Trophoblast cell (in vitro differentiated cells and primary cell): ENCODE measurements around the gene GNAI3.
A peak's percentile ranks its signal among the peaks of the same experiment; 100 is the strongest.

ENCODE experiments used
- DNase-seq, 2 donors: peaks; one replicate each; pipeline ENCODE4 v3.0.0-alpha.2; 2016
- H2AFZ ChIP-seq: 2 replicates; pipeline ENCODE4 v1.6.1; 2013; ENCODE audit warnings: low read length, moderate library complexity, mild to moderate bottlenecking; ENCODE audit not compliant: insufficient read depth, poor library complexity
- H2AK5ac ChIP-seq: 2 replicates; pipeline ENCODE4 v1.6.1; 2013; ENCODE audit warnings: mild to moderate bottlenecking, low read length
- H2BK120ac ChIP-seq: 2 replicates; pipeline ENCODE4 v1.6.1; 2013; ENCODE audit warnings: low read length, mild to moderate bottlenecking, moderate library complexity; ENCODE audit not compliant: insufficient read depth, poor library complexity
- H2BK12ac ChIP-seq: 2 replicates; pipeline ENCODE4 v1.6.1; 2013; ENCODE audit warnings: mild to moderate bottlenecking, low read length, moderate library complexity
- H2BK5ac ChIP-seq: 2 replicates; pipeline ENCODE4 v1.6.1; 2013; ENCODE audit warnings: low read length, low read depth, moderate library complexity, mild to moderate bottlenecking; ENCODE audit not compliant: poor library complexity
- H3K14ac ChIP-seq: 2 replicates; pipeline ENCODE4 v1.6.1; 2013; ENCODE audit warnings: mild to moderate bottlenecking, low read length
- H3K18ac ChIP-seq: 2 replicates; pipeline ENCODE4 v1.6.1; 2013; ENCODE audit warnings: mild to moderate bottlenecking, low read length
- H3K23ac ChIP-seq: 2 replicates; pipeline ENCODE4 v1.6.1; 2013; ENCODE audit warnings: low read length
- H3K27ac ChIP-seq: 2 replicates; pipeline ENCODE4 v1.5.1; 2013; ENCODE audit warnings: low read depth, mild to moderate bottlenecking, inconsistent platforms, low read length, moderate library complexity
- H3K27me3 ChIP-seq: 2 replicates; pipeline ENCODE4 v1.6.1; 2013; ENCODE audit warnings: inconsistent platforms, mild to moderate bottlenecking, low read length, moderate library complexity; ENCODE audit not compliant: insufficient read depth
- H3K36me3 ChIP-seq, 2 experiments: 1 replicate in 1 of 2; 2 replicates in 1 of 2; pipeline ENCODE4 v1.6.1; 2013; ENCODE audit warnings: low read length in 2 of 2, mild to moderate bottlenecking in 2 of 2, moderate library complexity in 1 of 2; ENCODE audit not compliant: insufficient read depth in 2 of 2, control insufficient read depth in 1 of 2
- H3K4ac ChIP-seq: 2 replicates; pipeline ENCODE4 v1.6.1; 2013; ENCODE audit warnings: low read depth, mild to moderate bottlenecking, low read length, moderate library complexity
- H3K4me1 ChIP-seq, 2 experiments: 1 replicate in 1 of 2; 2 replicates in 1 of 2; pipeline ENCODE4 v1.6.1; 2013; ENCODE audit warnings: low read length in 2 of 2, mild to moderate bottlenecking in 2 of 2, moderate library complexity in 1 of 2; ENCODE audit not compliant: insufficient read depth in 2 of 2, control insufficient read depth in 1 of 2
- H3K4me2 ChIP-seq: 2 replicates; pipeline ENCODE4 v1.6.1; 2013; ENCODE audit warnings: inconsistent platforms, mild to moderate bottlenecking, low read length, moderate library complexity
- H3K4me3 ChIP-seq: 2 replicates; pipeline ENCODE4 v1.5.1; 2013; ENCODE audit warnings: mild to moderate bottlenecking, low read depth, low read length, inconsistent platforms
- H3K79me1 ChIP-seq: one replicate; pipeline ENCODE4 v1.6.1; 2013; ENCODE audit warnings: low read length
- H3K79me2 ChIP-seq: 2 replicates; pipeline ENCODE4 v1.6.1; 2013; ENCODE audit warnings: low read length, mild to moderate bottlenecking; ENCODE audit not compliant: control insufficient read depth, insufficient read depth, poor library complexity
- H3K9ac ChIP-seq: 2 replicates; pipeline ENCODE4 v1.6.1; 2013; ENCODE audit warnings: mild to moderate bottlenecking, low read length
- H3K9me3 ChIP-seq: 2 replicates; pipeline ENCODE4 v1.6.1; 2013; ENCODE audit warnings: low read depth, mild to moderate bottlenecking, control low read depth, inconsistent platforms, low read length; ENCODE audit not compliant: insufficient read depth
- H4K12ac ChIP-seq: 2 replicates; pipeline ENCODE4 v1.6.1; 2013; ENCODE audit warnings: low read depth, mild to moderate bottlenecking, low read length, moderate library complexity
- H4K8ac ChIP-seq: 2 replicates; pipeline ENCODE4 v1.6.1; 2013; ENCODE audit warnings: low read depth, mild to moderate bottlenecking, low read length, moderate library complexity
- H4K91ac ChIP-seq: one replicate; pipeline ENCODE4 v1.6.1; 2013; ENCODE audit warnings: low read depth, mild to moderate bottlenecking, low read length, moderate library complexity
- WGBS: extraction: QIAGEN DNeasy Blood & Tissue Kit; methylation state at CpG from one replicate; pipeline ENCODE4 v1.1.7; 2013; ENCODE audit warnings: missing lambda C conversion rate; ENCODE audit not compliant: insufficient read length, insufficient coverage; ENCODE audit errors: extremely low coverage; 5-methylcytosine and 5-hydroxymethylcytosine counted together

GNAI3 gene

GRCh38 chr1:109613361-109614147, 65.1 kb downstream of the GNAI3 start:
- DNase-seq = no peak
- Histone ChIP-seq H3K27ac (no peak overlapping the region), H3K79me1 (peaks cover 6% of the 10 kb centered on the region), H2BK120ac (no peak overlapping the region), H3K4me1 (peaks cover 20 to 21% of the 10 kb centered on the region in 2 experiments), H2BK5ac (no peak overlapping the region), H3K9me3 (no peaks in the 10 kb centered on the region), H2AFZ (no peak overlapping the region), H3K4ac (no peak overlapping the region), H3K14ac (no peak overlapping the region), H3K23ac (no peak overlapping the region), H3K36me3 (no peaks in the 10 kb centered on the region), H2AK5ac (no peak overlapping the region), H4K8ac (no peak overlapping the region), H3K9ac (no peak overlapping the region), H3K4me3 (no peak overlapping the region), H3K27me3 (no peaks in the 10 kb centered on the region), H4K12ac (no peak overlapping the region), H3K18ac (no peak overlapping the region), H3K79me2 (no peaks in the 10 kb centered on the region), H4K91ac (no peak overlapping the region), H2BK12ac (no peak overlapping the region), H3K4me2 (no peak overlapping the region)
- WGBS = no CpG with 5 or more reads among the region's 7 CpGs

- H3K27ac ChIP-seq = no peak overlapping the region
- no peak overlapping the region for H3K14ac ChIP-seq
- no peaks in the 10 kb centered on the region for H3K9me3 ChIP-seq
- no CpG with 5 or more reads among the region's 3 CpGs for WGBS
- no peak overlapping the region for H2BK12ac ChIP-seq
- H3K79me2 ChIP-seq = peaks cover 7% of the 10 kb centered on the region
- no peak overlapping the region for H4K8ac ChIP-seq
- peaks cover 18% of the 10 kb centered on the region for H3K79me1 ChIP-seq
- no peak overlapping the region for H4K91ac ChIP-seq
- no peaks in the 10 kb centered on the region for H3K27me3 ChIP-seq
- H3K36me3 ChIP-seq = no peaks in the 10 kb centered on the region
- no peak overlapping the region for H3K23ac ChIP-seq
- no peak overlapping the region for H3K9ac ChIP-seq
- no peak overlapping the region for H3K4me3 ChIP-seq
- no peak overlapping the region for H4K12ac ChIP-seq
- peak; percentile 23 to 33 for DNase-seq
- H2AK5ac ChIP-seq = no peak overlapping the region
- no peak overlapping the region for H2BK5ac ChIP-seq
- no peak overlapping the region for H3K4ac ChIP-seq
- H2AFZ ChIP-seq = no peak overlapping the region
- no peak overlapping the region for H3K18ac ChIP-seq
- H3K4me2 ChIP-seq = no peak overlapping the region
- no peak overlapping the region for H2BK120ac ChIP-seq
- peaks cover 12 to 15% of the 10 kb centered on the region in 2 experiments for H3K4me1 ChIP-seq
These were observed 67.5 kb downstream of the GNAI3 start for GRCh38 chr1:109615879-109616278.

- H4K91ac ChIP-seq = no peak overlapping the region
- peaks cover 9% of the 10 kb centered on the region for H3K79me2 ChIP-seq
- H3K14ac ChIP-seq = no peak overlapping the region
- H3K4ac ChIP-seq = no peak overlapping the region
- no peak overlapping the region for H4K12ac ChIP-seq
- H2AFZ ChIP-seq = no peak overlapping the region
- no CpG with 5 or more reads among the region's 3 CpGs for WGBS
- H3K36me3 ChIP-seq = no peaks in the 10 kb centered on the region
- no peak overlapping the region for H2BK120ac ChIP-seq
- H3K4me3 ChIP-seq = no peak overlapping the region
- no peaks in the 10 kb centered on the region for H3K27me3 ChIP-seq
- H3K79me1 ChIP-seq = peaks cover 18% of the 10 kb centered on the region
- no peak overlapping the region for H2BK5ac ChIP-seq
- DNase-seq = no peak
- H3K27ac ChIP-seq = no peak overlapping the region
- peaks cover 9 to 12% of the 10 kb centered on the region in 2 experiments for H3K4me1 ChIP-seq
- H3K4me2 ChIP-seq = no peak overlapping the region
- no peak overlapping the region for H3K9ac ChIP-seq
- H3K9me3 ChIP-seq = no peaks in the 10 kb centered on the region
- H4K8ac ChIP-seq = no peak overlapping the region
- H3K23ac ChIP-seq = no peak overlapping the region
- H2BK12ac ChIP-seq = no peak overlapping the region
- H2AK5ac ChIP-seq = no peak overlapping the region
- no peak overlapping the region for H3K18ac ChIP-seq
These were observed 68.0 kb downstream of the GNAI3 start for GRCh38 chr1:109616391-109616790.

- H3K9me3 ChIP-seq = no peaks in the 10 kb centered on the region
- H3K27me3 ChIP-seq = no peaks in the 10 kb centered on the region
- no peak overlapping the region for H3K4me3 ChIP-seq
- no peak overlapping the region for H3K9ac ChIP-seq
- no peak overlapping the region for H4K12ac ChIP-seq
- H2AFZ ChIP-seq = no peak overlapping the region
- DNase-seq = peak; percentile 41 to 81
- peaks cover 9 to 13% of the 10 kb centered on the region in 2 experiments for H3K4me1 ChIP-seq
- no peak overlapping the region for H2BK5ac ChIP-seq
- H4K8ac ChIP-seq = no peak overlapping the region
- no peak overlapping the region for H3K18ac ChIP-seq
- H3K79me2 ChIP-seq = peaks cover 9% of the 10 kb centered on the region
- no peak overlapping the region for H3K14ac ChIP-seq
- no peak overlapping the region for H4K91ac ChIP-seq
- no peak overlapping the region for H3K27ac ChIP-seq
- H2BK12ac ChIP-seq = no peak overlapping the region
- no peak overlapping the region for H2BK120ac ChIP-seq
- peaks cover 18% of the 10 kb centered on the region for H3K79me1 ChIP-seq
- H2AK5ac ChIP-seq = no peak overlapping the region
- no peaks in the 10 kb centered on the region for H3K36me3 ChIP-seq
- WGBS = no CpG with 5 or more reads among the region's 3 CpGs
- H3K4me2 ChIP-seq = no peak overlapping the region
- H3K4ac ChIP-seq = no peak overlapping the region
- no peak overlapping the region for H3K23ac ChIP-seq
These were observed 68.9 kb downstream of the GNAI3 start for GRCh38 chr1:109617291-109617801.
